ENCODE data around the gene GALNT17.

DNA sequence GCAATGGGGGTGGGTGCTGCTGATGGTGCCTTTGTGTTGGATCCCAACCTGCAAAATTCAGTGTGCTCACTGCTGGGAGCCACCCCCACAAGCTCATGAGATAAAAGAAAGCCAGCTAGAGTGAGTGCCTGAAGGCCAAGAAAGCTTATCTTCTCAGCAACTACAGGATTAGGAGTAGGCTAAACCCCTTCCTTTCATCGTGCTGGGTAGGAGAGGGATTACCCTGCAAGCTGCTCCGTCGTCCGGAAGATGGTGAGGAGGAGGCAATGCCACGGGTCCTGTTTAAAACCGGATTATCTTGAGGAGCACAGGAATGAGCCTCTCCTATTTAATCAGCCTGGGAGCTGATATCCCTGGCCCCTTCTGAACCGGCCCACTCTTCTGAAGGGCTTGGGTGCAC, 258.0 kb downstream of the GALNT17 start:
- TF ChIP-seq, protein P1, sequence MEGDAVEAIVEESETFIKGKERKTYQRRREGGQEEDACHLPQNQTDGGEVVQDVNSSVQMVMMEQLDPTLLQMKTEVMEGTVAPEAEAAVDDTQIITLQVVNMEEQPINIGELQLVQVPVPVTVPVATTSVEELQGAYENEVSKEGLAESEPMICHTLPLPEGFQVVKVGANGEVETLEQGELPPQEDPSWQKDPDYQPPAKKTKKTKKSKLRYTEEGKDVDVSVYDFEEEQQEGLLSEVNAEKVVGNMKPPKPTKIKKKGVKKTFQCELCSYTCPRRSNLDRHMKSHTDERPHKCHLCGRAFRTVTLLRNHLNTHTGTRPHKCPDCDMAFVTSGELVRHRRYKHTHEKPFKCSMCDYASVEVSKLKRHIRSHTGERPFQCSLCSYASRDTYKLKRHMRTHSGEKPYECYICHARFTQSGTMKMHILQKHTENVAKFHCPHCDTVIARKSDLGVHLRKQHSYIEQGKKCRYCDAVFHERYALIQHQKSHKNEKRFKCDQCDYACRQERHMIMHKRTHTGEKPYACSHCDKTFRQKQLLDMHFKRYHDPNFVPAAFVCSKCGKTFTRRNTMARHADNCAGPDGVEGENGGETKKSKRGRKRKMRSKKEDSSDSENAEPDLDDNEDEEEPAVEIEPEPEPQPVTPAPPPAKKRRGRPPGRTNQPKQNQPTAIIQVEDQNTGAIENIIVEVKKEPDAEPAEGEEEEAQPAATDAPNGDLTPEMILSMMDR (IDR thresholded peaks at IDR 0.05; ENCODE audit: low read depth, low read length) = no peak
- no peak for TF ChIP-seq EZH2phosphoT487 (IDR thresholded peaks at IDR 0.05; ENCODE audit: low read depth)
